HepG2 (cell line): Measurements from ENCODE around the gene NBEA. TPM values are rescaled to one million over a fixed set of nuclear protein-coding genes. Genes with fewer than 3 reads are reported as not detected.

Experiments used
- ATAC-seq: fragments of 200-7000 bp; cut with Tn5 transposase; 3 replicates; pipeline ENCODE4 v1.9.1; 2020; ENCODE audit warnings: mild to moderate bottlenecking, moderate library complexity
- BruUV-seq: library from RNA; stranded (reverse); fragments of 400-500 nt; replicated peaks from 2 replicates; lab custom pipeline; 2021; lab: Mats Ljungman, UMichigan
- CTCF ChIA-PET: fragments of 300-600 bp; formaldehyde crosslinking; extraction: SDS; loops from one replicate; lab custom pipeline; 2021; ENCODE audit warnings: low total read pairs, inconsistent platforms, low intra/inter-chr PET ratio; lab: Yijun Ruan, JAX
- POLR2A ChIA-PET: fragments of 350-600 bp; sonication (Branson Sonifier 250); formaldehyde crosslinking; loops from one replicate; lab custom pipeline; 2020; ENCODE audit warnings: antibody characterized with exemption, inconsistent platforms; lab: Yijun Ruan, JAX
- DNase-seq: peaks from one replicate; pipeline ENCODE4 v3.0.0-alpha.2; 2015; ENCODE audit warnings: low spot score
- FAIRE-seq: peaks from 3 replicates; lab custom pipeline; 2011; peaks lifted over from hg19 to GRCh38; lab: Jason Lieb, UNC
- H2AFZ ChIP-seq: one replicate; pipeline ENCODE4 v1.6.1; 2011; ENCODE audit warnings: low read length, inconsistent platforms
- H3K27ac ChIP-seq: fragments of 300-600 bp; 3 replicates; pipeline ENCODE4 v1.8.0; 2011; ENCODE audit warnings: mixed run types, mild to moderate bottlenecking, mixed read lengths, low read length, inconsistent platforms; ENCODE audit not compliant: insufficient read depth; ENCODE audit errors: extremely low read length
- H3K27me3 ChIP-seq, 2 experiments: fragments of 200-600 bp in 1 of 2; 2 replicates in 1 of 2; 3 replicates in 1 of 2; pipeline versions ENCODE4 v1.6.0 to v1.8.0; 2011; ENCODE audit warnings: low read length in 2 of 2, mild to moderate bottlenecking in 2 of 2, moderate library complexity in 2 of 2, inconsistent platforms in 1 of 2; ENCODE audit not compliant: insufficient read depth in 2 of 2, control insufficient read depth in 1 of 2
- H3K36me3 ChIP-seq, 2 experiments: fragments of 200-600 bp in 1 of 2; replicated peaks in 1 of 2; 2 replicates in 1 of 2; 3 replicates in 1 of 2; pipeline versions ENCODE4 v1.5.1 to v1.8.0; 2011; ENCODE audit warnings: low read length in 2 of 2, inconsistent platforms in 1 of 2; ENCODE audit not compliant: insufficient read depth in 2 of 2, control insufficient read depth in 1 of 2
- H3K4me1 ChIP-seq: 2 replicates; pipeline ENCODE4 v1.5.1; 2012; ENCODE audit warnings: low read length, inconsistent platforms; ENCODE audit not compliant: insufficient read depth
- H3K4me2 ChIP-seq: 2 replicates; pipeline ENCODE4 v1.6.0; 2011; ENCODE audit warnings: low read depth, low read length, inconsistent platforms
- H3K4me3 ChIP-seq, 3 experiments: fragments of 200-600 bp in 1 of 3; sonication (generic), shearing (Covaris generic) in 1 of 3; replicated peaks in 1 of 3; 2 replicates each; pipeline ENCODE4 v1.5.1; 2011 to 2016; ENCODE audit warnings: low read length in 3 of 3, inconsistent platforms in 2 of 3, low read depth in 2 of 3, mild to moderate bottlenecking in 2 of 3, control low read depth in 1 of 3, mixed read lengths in 1 of 3; ENCODE audit not compliant: insufficient read depth in 1 of 3
- H3K79me2 ChIP-seq: one replicate; pipeline ENCODE4 v1.6.1; 2011; ENCODE audit warnings: low read length, inconsistent platforms; ENCODE audit not compliant: insufficient read depth
- H3K9ac ChIP-seq: 2 replicates; pipeline ENCODE4 v1.6.0; 2011; ENCODE audit warnings: mild to moderate bottlenecking, low read depth, low read length, inconsistent platforms; ENCODE audit not compliant: insufficient read depth
- H3K9me3 ChIP-seq: 2 replicates; pipeline ENCODE4 v1.5.1; 2012; ENCODE audit warnings: mild to moderate bottlenecking, low read length
- H4K20me1 ChIP-seq: 2 replicates; pipeline ENCODE4 v1.6.0; 2011; ENCODE audit warnings: inconsistent platforms, mild to moderate bottlenecking, low read length, moderate library complexity; ENCODE audit not compliant: insufficient read depth
- ARHGAP35 ChIP-seq: sonication (generic); formaldehyde crosslinking; IDR thresholded peaks from 2 replicates; pipeline ENCODE4 v1.9.0; 2022; ENCODE audit warnings: mild to moderate bottlenecking, inconsistent platforms, moderate library complexity, missing genetic modification reagents, borderline replicate concordance
- CREB1 ChIP-seq, 2 experiments: fragments of 450-650 bp in 1 of 2; IDR thresholded peaks; 2 replicates each; pipeline ENCODE4 v1.6.1; 2016 to 2017; ENCODE audit warnings: control low read depth in 1 of 2, mild to moderate bottlenecking in 1 of 2, missing compliant biosample characterization in 1 of 2, missing genetic modification characterization in 1 of 2
- ETV6 ChIP-seq: sonication (generic); formaldehyde crosslinking; conservative IDR thresholded peaks from 2 replicates; pipeline ENCODE4 v1.4.0; 2020; ENCODE audit warnings: missing genetic modification reagents
- GZF1 ChIP-seq: sonication (generic); formaldehyde crosslinking; IDR thresholded peaks from 2 replicates; pipeline ENCODE4 v1.5.1; 2020; ENCODE audit warnings: mild to moderate bottlenecking, missing genetic modification reagents
- KDM3A ChIP-seq: IDR thresholded peaks from 2 replicates; pipeline ENCODE4 v1.6.1; 2018; ENCODE audit warnings: low read depth, missing compliant biosample characterization
- KMT2B ChIP-seq: IDR thresholded peaks from 2 replicates; pipeline ENCODE4 v1.6.1; 2016; ENCODE audit warnings: missing genetic modification reagents, missing compliant biosample characterization
- MIER2 ChIP-seq: IDR thresholded peaks from 2 replicates; pipeline ENCODE4 v1.6.1; 2016; ENCODE audit warnings: missing biosample characterization, missing genetic modification reagents
- MTF1 ChIP-seq: sonication (generic); formaldehyde crosslinking; IDR thresholded peaks from 2 replicates; pipeline ENCODE4 v1.5.0; 2020; ENCODE audit warnings: missing genetic modification reagents
- RXRB ChIP-seq: IDR thresholded peaks from 2 replicates; pipeline ENCODE4 v1.6.1; 2016; ENCODE audit warnings: borderline replicate concordance, missing genetic modification reagents, missing compliant biosample characterization
- ZFP37 ChIP-seq: sonication (generic); formaldehyde crosslinking; IDR thresholded peaks from 2 replicates; pipeline ENCODE4 v1.4.0; 2020; ENCODE audit warnings: missing genetic modification reagents, borderline replicate concordance
- ZNF530 ChIP-seq: sonication (generic); formaldehyde crosslinking; IDR thresholded peaks from 2 replicates; pipeline ENCODE4 v1.5.0; 2020; ENCODE audit warnings: low read depth, mild to moderate bottlenecking, missing genetic modification reagents
- ZNF562 ChIP-seq: sonication (generic); formaldehyde crosslinking; IDR thresholded peaks from 2 replicates; pipeline ENCODE4 v1.8.0; 2022; ENCODE audit warnings: missing genetic modification reagents, borderline replicate concordance
- ZNF605 ChIP-seq: sonication (generic); formaldehyde crosslinking; IDR thresholded peaks from 2 replicates; pipeline ENCODE4 v1.8.0; 2022; ENCODE audit warnings: mild to moderate bottlenecking, missing genetic modification reagents
- ZNF772 ChIP-seq: sonication (generic); formaldehyde crosslinking; IDR thresholded peaks from 2 replicates; pipeline ENCODE4 v1.5.0; 2020; ENCODE audit warnings: mild to moderate bottlenecking, missing genetic modification reagents
- ZSCAN29 ChIP-seq: sonication (generic); formaldehyde crosslinking; conservative IDR thresholded peaks from 2 replicates; pipeline ENCODE4 v1.4.0; 2020; ENCODE audit warnings: mild to moderate bottlenecking, missing genetic modification reagents
- WGBS: methylation state at CpG from one replicate; pipeline ENCODE4 v1.1.6; 2017; ENCODE audit warnings: low lambda C conversion rate; 5-methylcytosine and 5-hydroxymethylcytosine counted together
- in situ Hi-C: cut with HindIII; loops from 2 replicates; pipeline ENCODE4 v1.10.0; 2017; ENCODE audit warnings: low pct_unique_long_range_greater_than_20kb; ENCODE audit not compliant: extremely low pct_ligation_motif_present
- intact Hi-C: fragments of 100-400 bp; cut with micrococcal nuclease; formaldehyde crosslinking; loops from one replicate; pipeline ENCODE4 v1.10.0; 2022; ENCODE audit not compliant: unreplicated experiment
- polyA plus RNA-seq, 8 experiments: library from polyadenylated mRNA; depleted of rRNA in 3 of 8; stranded (reverse) in 7 of 8; unstranded in 1 of 8; fragments of >200 nt; fragmentation: Illumina TruSeq in 4 of 8; extraction: Trizol in 4 of 8; gene quantifications; 2 replicates each; pipeline versions ENCODE4 v1.2.1 to v1.2.3, GENCODE V29; 2011 to 2016; ENCODE audit warnings: low read depth in 4 of 8, missing spikeins in 1 of 8, mixed read lengths in 1 of 8; ENCODE audit not compliant: insufficient read depth in 1 of 8
- total RNA-seq, 5 experiments: library from RNA; depleted of rRNA; stranded (reverse); fragments of >200 nt; fragmentation: Illumina TruSeq; extraction: Trizol; gene quantifications; 2 replicates each; pipeline ENCODE4 v1.2.3, GENCODE V29; 2016; ENCODE audit warnings: low read depth in 1 of 5
- TF ChIP-seq, protein P1 (sequence below): sonication (generic); formaldehyde crosslinking; IDR thresholded peaks from 2 replicates; pipeline ENCODE4 v1.4.0; 2020; ENCODE audit warnings: low read depth, mild to moderate bottlenecking, missing genetic modification reagents
- TF ChIP-seq, protein P2 (sequence below): sonication (generic); formaldehyde crosslinking; IDR thresholded peaks from 2 replicates; pipeline ENCODE4 v1.5.0; 2020; ENCODE audit warnings: missing genetic modification reagents, mild to moderate bottlenecking, borderline replicate concordance
- TF ChIP-seq, protein P3 (sequence below): sonication (generic); formaldehyde crosslinking; IDR thresholded peaks from 2 replicates; pipeline ENCODE4 v1.4.0; 2020; ENCODE audit warnings: missing genetic modification reagents, borderline replicate concordance

The NBEA gene
- total and polyA plus RNA-seq, 2 of the 13 experiments (the other 11 are each of a cell fraction or from before 2014, with no cell fraction given) = 2.7 to 2.8 TPM

DNA sequence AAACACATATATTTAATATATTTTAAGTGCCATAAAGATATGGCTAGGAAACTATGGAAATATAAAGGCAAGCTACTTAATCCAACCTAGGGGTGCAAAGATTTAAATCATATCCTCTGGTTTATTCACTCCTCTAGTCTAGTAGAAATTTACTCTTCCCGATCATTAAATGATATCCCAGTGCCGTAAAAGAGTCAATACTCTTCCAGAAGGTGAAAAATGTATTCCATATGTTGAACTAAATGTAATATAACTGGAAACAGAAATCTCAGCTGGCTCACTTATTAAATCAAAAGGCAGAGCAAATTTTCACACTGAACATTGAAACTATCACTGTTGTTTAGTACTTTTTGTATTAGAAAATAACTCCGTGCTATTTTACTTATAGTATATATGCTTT, 523.3 kb downstream of the NBEA start:
- no peak for FAIRE-seq
- intact Hi-C loops = no loop called here
- WGBS = 49% methylated on average over 3 of the region's 3 CpGs
- in situ Hi-C loops = no loop called here
- Histone ChIP-seq H2AFZ (no peak overlapping the region), H3K79me2 (no peaks in the 10 kb centered on the region), H3K9ac (no peak overlapping the region), H3K27me3 (no peaks in the 10 kb centered on the region; a peak in 1 of 5 replicates), H3K4me3 (no peak overlapping the region), H4K20me1 (no peaks in the 10 kb centered on the region), H3K36me3 (no peaks in the 10 kb centered on the region), H3K9me3 (no peaks in the 10 kb centered on the region), H3K27ac (no peak overlapping the region), H3K4me2 (no peak overlapping the region), H3K4me1 (no peaks in the 10 kb centered on the region)
- TF ChIP-seq, protein P1, sequence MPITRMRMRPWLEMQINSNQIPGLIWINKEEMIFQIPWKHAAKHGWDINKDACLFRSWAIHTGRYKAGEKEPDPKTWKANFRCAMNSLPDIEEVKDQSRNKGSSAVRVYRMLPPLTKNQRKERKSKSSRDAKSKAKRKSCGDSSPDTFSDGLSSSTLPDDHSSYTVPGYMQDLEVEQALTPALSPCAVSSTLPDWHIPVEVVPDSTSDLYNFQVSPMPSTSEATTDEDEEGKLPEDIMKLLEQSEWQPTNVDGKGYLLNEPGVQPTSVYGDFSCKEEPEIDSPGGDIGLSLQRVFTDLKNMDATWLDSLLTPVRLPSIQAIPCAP (CRISPR knock-in tag) = no peak
- no peak for TF ChIP-seq RXRB (CRISPR knock-in tag)
- no peak for TF ChIP-seq MTF1
- TF ChIP-seq ZFP37 (CRISPR knock-in tag) = no peak
- no peak for TF ChIP-seq ZNF605
- TF ChIP-seq ZNF772 = no peak
- TF ChIP-seq ZSCAN29 (CRISPR knock-in tag) = no peak
- no peak for TF ChIP-seq GZF1 (CRISPR knock-in tag)
- TF ChIP-seq ETV6 (CRISPR knock-in tag) = no peak
- TF ChIP-seq, protein P2, sequence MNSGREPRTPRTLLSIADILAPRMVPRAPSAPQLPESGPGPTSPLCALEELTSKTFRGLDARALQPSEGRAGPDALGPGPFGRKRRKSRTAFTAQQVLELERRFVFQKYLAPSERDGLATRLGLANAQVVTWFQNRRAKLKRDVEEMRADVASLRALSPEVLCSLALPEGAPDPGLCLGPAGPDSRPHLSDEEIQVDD (CRISPR knock-in tag) = no peak
- TF ChIP-seq ARHGAP35 = no peak
- TF ChIP-seq CREB1 (IDR thresholded peaks at IDR 0.05) = no peak
- TF ChIP-seq CREB1 (CRISPR knock-in tag; IDR thresholded peaks at IDR 0.05) = no peak
- no peak for TF ChIP-seq MIER2 (CRISPR knock-in tag)
- TF ChIP-seq ZNF530 (CRISPR knock-in tag) = no peak
- no peak for TF ChIP-seq ZNF562 (CRISPR knock-in tag)
- no peak for TF ChIP-seq KMT2B (CRISPR knock-in tag)
- TF ChIP-seq, protein P3, sequence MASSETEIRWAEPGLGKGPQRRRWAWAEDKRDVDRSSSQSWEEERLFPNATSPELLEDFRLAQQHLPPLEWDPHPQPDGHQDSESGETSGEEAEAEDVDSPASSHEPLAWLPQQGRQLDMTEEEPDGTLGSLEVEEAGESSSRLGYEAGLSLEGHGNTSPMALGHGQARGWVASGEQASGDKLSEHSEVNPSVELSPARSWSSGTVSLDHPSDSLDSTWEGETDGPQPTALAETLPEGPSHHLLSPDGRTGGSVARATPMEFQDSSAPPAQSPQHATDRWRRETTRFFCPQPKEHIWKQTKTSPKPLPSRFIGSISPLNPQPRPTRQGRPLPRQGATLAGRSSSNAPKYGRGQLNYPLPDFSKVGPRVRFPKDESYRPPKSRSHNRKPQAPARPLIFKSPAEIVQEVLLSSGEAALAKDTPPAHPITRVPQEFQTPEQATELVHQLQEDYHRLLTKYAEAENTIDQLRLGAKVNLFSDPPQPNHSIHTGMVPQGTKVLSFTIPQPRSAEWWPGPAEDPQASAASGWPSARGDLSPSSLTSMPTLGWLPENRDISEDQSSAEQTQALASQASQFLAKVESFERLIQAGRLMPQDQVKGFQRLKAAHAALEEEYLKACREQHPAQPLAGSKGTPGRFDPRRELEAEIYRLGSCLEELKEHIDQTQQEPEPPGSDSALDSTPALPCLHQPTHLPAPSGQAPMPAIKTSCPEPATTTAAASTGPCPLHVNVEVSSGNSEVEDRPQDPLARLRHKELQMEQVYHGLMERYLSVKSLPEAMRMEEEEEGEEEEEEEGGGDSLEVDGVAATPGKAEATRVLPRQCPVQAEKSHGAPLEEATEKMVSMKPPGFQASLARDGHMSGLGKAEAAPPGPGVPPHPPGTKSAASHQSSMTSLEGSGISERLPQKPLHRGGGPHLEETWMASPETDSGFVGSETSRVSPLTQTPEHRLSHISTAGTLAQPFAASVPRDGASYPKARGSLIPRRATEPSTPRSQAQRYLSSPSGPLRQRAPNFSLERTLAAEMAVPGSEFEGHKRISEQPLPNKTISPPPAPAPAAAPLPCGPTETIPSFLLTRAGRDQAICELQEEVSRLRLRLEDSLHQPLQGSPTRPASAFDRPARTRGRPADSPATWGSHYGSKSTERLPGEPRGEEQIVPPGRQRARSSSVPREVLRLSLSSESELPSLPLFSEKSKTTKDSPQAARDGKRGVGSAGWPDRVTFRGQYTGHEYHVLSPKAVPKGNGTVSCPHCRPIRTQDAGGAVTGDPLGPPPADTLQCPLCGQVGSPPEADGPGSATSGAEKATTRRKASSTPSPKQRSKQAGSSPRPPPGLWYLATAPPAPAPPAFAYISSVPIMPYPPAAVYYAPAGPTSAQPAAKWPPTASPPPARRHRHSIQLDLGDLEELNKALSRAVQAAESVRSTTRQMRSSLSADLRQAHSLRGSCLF (CRISPR knock-in tag) = no peak
- no peak for TF ChIP-seq KDM3A (CRISPR knock-in tag)
- POLR2A ChIA-PET = no interaction called here
- no peak for ATAC-seq
- CTCF ChIA-PET = no interaction called here
- no TSS peak for BruUV-seq
- DNase-seq = no peak
